Liver (tissue), 9 donors: ENCODE results near the gene ARID5B. TPM values are rescaled to one million over a fixed set of nuclear protein-coding genes. Genes with fewer than 3 reads are reported as not detected.

Source experiments
- DNase-seq: peaks from one replicate; pipeline ENCODE4 v3.0.0-alpha.2; 2017; ENCODE audit warnings: low spot score
- H3K27ac ChIP-seq, 2 donors: one replicate each; pipeline ENCODE4 v1.7.0; 2013; ENCODE audit warnings: inconsistent platforms in 2 of 2, low read length in 2 of 2, control low read depth in 1 of 2, low read depth in 1 of 2, mild to moderate bottlenecking in 1 of 2
- H3K27me3 ChIP-seq, 4 donors: one replicate each; pipeline versions ENCODE4 v1.6.1 to v1.7.0; 2013; ENCODE audit warnings: low read length in 3 of 4, inconsistent platforms in 1 of 4, mild to moderate bottlenecking in 1 of 4, moderate library complexity in 1 of 4; ENCODE audit not compliant: control insufficient read depth in 4 of 4, insufficient read depth in 4 of 4
- H3K36me3 ChIP-seq, 4 donors: one replicate each; pipeline versions ENCODE4 v1.6.1 to v1.7.0; 2013; ENCODE audit warnings: low read length in 3 of 4, mild to moderate bottlenecking in 3 of 4, low read depth in 1 of 4, moderate library complexity in 1 of 4; ENCODE audit not compliant: control insufficient read depth in 4 of 4, insufficient read depth in 3 of 4
- H3K4me1 ChIP-seq, 4 donors: one replicate each; pipeline versions ENCODE4 v1.6.1 to v1.7.0; 2013; ENCODE audit warnings: low read length in 3 of 4, mild to moderate bottlenecking in 3 of 4, moderate library complexity in 1 of 4; ENCODE audit not compliant: control insufficient read depth in 4 of 4, insufficient read depth in 4 of 4
- H3K4me3 ChIP-seq, 3 donors: one replicate each; pipeline versions ENCODE4 v1.6.1 to v1.7.0; 2013; ENCODE audit warnings: low read length in 3 of 3, control low read depth in 1 of 3, low read depth in 1 of 3, mild to moderate bottlenecking in 1 of 3
- H3K9ac ChIP-seq, 2 donors: one replicate each; pipeline ENCODE4 v1.7.0; 2013; ENCODE audit warnings: low read length in 2 of 2, mild to moderate bottlenecking in 2 of 2, moderate library complexity in 2 of 2, control low read depth in 1 of 2, low read depth in 1 of 2
- H3K9me3 ChIP-seq, 4 donors: one replicate each; pipeline versions ENCODE4 v1.6.1 to v1.7.0; 2013; ENCODE audit warnings: low read length in 3 of 4; ENCODE audit not compliant: control insufficient read depth in 4 of 4
- FOXA1 ChIP-seq: IDR thresholded peaks from 2 replicates; pipeline ENCODE4 v1.6.1; 2016; ENCODE audit warnings: antibody characterized with exemption
- FOXA2 ChIP-seq: IDR thresholded peaks from 2 replicates; pipeline ENCODE4 v1.6.1; 2016; ENCODE audit warnings: antibody characterized with exemption
- GABPA ChIP-seq, 2 donors: IDR thresholded peaks in 1 of 2; conservative IDR thresholded peaks in 1 of 2; 2 replicates each; pipeline ENCODE4 v1.6.1; 2016; ENCODE audit warnings: antibody characterized with exemption in 2 of 2, mild to moderate bottlenecking in 1 of 2, moderate library complexity in 1 of 2
- HNF4A ChIP-seq, 2 donors: conservative IDR thresholded peaks; 2 replicates each; pipeline ENCODE4 v1.6.1; 2016; ENCODE audit warnings: antibody characterized with exemption in 2 of 2, mild to moderate bottlenecking in 2 of 2
- HNF4G ChIP-seq: IDR thresholded peaks from 2 replicates; pipeline ENCODE4 v1.6.1; 2016; ENCODE audit warnings: antibody characterized with exemption
- JUND ChIP-seq, 2 donors: IDR thresholded peaks; 2 replicates each; pipeline ENCODE4 v1.6.1; 2016; ENCODE audit warnings: antibody characterized with exemption in 2 of 2
- NR2F2 ChIP-seq: IDR thresholded peaks from 2 replicates; pipeline ENCODE4 v1.6.1; 2016; ENCODE audit warnings: antibody characterized with exemption
- RAD21 ChIP-seq, 2 donors: IDR thresholded peaks; 2 replicates each; pipeline ENCODE4 v1.6.1; 2016; ENCODE audit warnings: antibody characterized with exemption in 2 of 2, mild to moderate bottlenecking in 2 of 2
- RXRA ChIP-seq, 2 donors: IDR thresholded peaks; 2 replicates each; pipeline ENCODE4 v1.6.1; 2017 to 2018; ENCODE audit warnings: antibody characterized with exemption in 2 of 2, mild to moderate bottlenecking in 1 of 2
- SP1 ChIP-seq: IDR thresholded peaks from 2 replicates; pipeline ENCODE4 v1.6.1; 2018; ENCODE audit warnings: antibody characterized with exemption, mild to moderate bottlenecking
- TAF1 ChIP-seq: conservative IDR thresholded peaks from 2 replicates; pipeline ENCODE4 v1.6.1; 2016; ENCODE audit warnings: antibody characterized with exemption, mild to moderate bottlenecking
- YY1 ChIP-seq: IDR thresholded peaks from 2 replicates; pipeline ENCODE4 v1.6.1; 2016; ENCODE audit warnings: antibody characterized with exemption, mild to moderate bottlenecking
- WGBS: extraction: QIAGEN DNeasy Blood & Tissue Kit; methylation state at CpG from one replicate; pipeline ENCODE4 v1.1.7; 2013; 5-methylcytosine and 5-hydroxymethylcytosine counted together
- polyA plus RNA-seq, 2 donors: library from polyadenylated mRNA; stranded (reverse) in 1 of 2; unstranded in 1 of 2; fragments of 200-250 nt in 1 of 2; fragments of >200 nt in 1 of 2; fragmentation: Nextera tagmentation in 1 of 2; extraction: Ambion mirVana in 1 of 2; gene quantifications; one replicate each; pipeline versions ENCODE4 v1.2.1 to v1.2.3, GENCODE V29; 2013 to 2015
- total RNA-seq, 2 donors: library from RNA; depleted of rRNA; stranded (reverse); fragments of >200 nt; gene quantifications; one replicate each; pipeline ENCODE4 v1.2.3, GENCODE V29; 2014
- TF ChIP-seq, protein P1 (sequence below): IDR thresholded peaks from 2 replicates; pipeline ENCODE4 v1.6.1; 2016; ENCODE audit warnings: antibody characterized with exemption
- TF ChIP-seq, protein P2 (sequence below): IDR thresholded peaks from 2 replicates; pipeline ENCODE4 v1.6.1; 2016; ENCODE audit warnings: antibody characterized with exemption
- TF ChIP-seq, protein P3 (sequence below): IDR thresholded peaks from 2 replicates; pipeline ENCODE4 v1.6.1; 2016; ENCODE audit warnings: antibody characterized with exemption
- TF ChIP-seq, protein P4 (sequence below): IDR thresholded peaks from 2 replicates; pipeline ENCODE4 v1.6.1; 2016; ENCODE audit warnings: antibody characterized with exemption, mild to moderate bottlenecking
- TF ChIP-seq, protein P5 (sequence below): fragments of 150-350 bp; IDR thresholded peaks from 2 replicates; pipeline ENCODE4 v1.5.1; 2017; ENCODE audit warnings: improper control_type of control experiment, low read depth, low read length; ENCODE audit not compliant: missing input control
- donor health status: healthy.
- donor health status: healthy.
- donor health status: healthy.
- donor health status: healthy.
- donor health status: healthy.

The ARID5B gene
- total and polyA plus RNA-seq, 4 donors, result 1.3 to 6.4 (median 5.2) TPM

DNA sequence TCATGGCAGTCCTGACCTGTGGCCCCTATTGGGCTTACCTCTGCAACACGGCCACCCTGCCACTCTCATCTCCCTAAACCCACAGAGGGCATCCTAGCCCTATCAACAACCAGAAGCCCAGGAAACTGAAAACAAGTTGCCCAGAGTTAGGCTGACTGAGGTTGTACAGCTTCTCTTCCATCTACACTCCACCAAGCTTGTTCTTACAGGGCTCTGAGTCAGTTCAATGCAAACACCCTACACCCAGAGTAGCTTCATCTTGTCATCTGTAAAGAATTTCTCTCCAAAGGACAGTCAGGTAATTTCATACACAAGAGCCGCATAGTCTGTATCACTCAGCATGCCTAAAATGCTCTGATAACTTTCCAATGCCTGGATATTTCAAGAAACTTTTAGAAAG is 175.4 kb downstream of the ARID5B start (continued):
- TF ChIP-seq, protein P1, sequence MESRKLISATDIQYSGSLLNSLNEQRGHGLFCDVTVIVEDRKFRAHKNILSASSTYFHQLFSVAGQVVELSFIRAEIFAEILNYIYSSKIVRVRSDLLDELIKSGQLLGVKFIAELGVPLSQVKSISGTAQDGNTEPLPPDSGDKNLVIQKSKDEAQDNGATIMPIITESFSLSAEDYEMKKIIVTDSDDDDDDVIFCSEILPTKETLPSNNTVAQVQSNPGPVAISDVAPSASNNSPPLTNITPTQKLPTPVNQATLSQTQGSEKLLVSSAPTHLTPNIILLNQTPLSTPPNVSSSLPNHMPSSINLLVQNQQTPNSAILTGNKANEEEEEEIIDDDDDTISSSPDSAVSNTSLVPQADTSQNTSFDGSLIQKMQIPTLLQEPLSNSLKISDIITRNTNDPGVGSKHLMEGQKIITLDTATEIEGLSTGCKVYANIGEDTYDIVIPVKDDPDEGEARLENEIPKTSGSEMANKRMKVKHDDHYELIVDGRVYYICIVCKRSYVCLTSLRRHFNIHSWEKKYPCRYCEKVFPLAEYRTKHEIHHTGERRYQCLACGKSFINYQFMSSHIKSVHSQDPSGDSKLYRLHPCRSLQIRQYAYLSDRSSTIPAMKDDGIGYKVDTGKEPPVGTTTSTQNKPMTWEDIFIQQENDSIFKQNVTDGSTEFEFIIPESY, result no peak
- TF ChIP-seq HNF4A (conservative IDR thresholded peaks at IDR 0.05) (no peak), RAD21 (IDR thresholded peaks at IDR 0.05) (no peak), GABPA (IDR thresholded peaks at IDR 0.05 in 1 of 2, conservative IDR thresholded peaks at IDR 0.05 in 1 of 2) (no peak)
- TF ChIP-seq, protein P2, sequence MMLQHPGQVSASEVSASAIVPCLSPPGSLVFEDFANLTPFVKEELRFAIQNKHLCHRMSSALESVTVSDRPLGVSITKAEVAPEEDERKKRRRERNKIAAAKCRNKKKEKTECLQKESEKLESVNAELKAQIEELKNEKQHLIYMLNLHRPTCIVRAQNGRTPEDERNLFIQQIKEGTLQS, result no peak

DNA sequence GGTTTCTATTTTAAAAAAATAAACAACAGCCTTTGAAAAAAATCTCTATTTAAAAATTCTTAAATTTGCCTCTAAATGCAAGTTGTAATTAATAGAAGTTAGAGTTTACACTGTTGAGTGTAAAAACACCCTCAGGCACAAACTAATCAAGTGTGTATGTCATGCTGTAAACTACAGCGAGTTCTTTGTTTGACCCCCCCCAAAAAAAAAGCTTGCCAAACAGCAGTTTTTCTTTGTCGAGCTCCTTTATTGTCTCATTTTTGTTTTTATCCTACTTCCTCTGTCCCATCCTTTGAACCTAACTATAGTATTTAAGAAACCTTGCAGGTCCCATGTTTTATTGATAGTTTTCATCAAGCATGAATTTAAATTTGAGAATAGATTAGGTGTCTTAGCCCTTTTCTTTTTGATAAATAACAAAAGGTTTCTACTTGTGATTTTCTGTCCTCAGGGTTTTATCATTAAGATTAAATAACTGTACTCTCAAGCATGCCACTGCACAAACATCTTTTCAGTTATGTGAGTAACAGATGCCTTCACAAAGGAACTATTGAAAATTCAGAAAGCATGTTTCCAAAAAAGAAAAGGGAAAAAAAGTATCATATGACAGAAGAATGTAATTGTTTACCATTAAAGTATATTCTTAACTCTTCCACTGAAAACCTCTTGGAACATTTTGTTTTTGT is 176.0 kb downstream of the ARID5B start:
- Histone ChIP-seq H3K27me3 (no peaks in the 10 kb centered on the region), H3K27ac (no peak overlapping the region), H3K36me3 (peaks cover 0 to 8% (median 2%) of the 10 kb centered on the region in 4 donors), H3K4me1 (peaks cover 0 to 6% (median 0%) of the 10 kb centered on the region in 4 donors), H3K4me3 (no peak overlapping the region), H3K9me3 (no peaks in the 10 kb centered on the region), H3K9ac (no peak overlapping the region)
- DNase-seq, result no peak
- TF ChIP-seq, protein P2, result no peak
- TF ChIP-seq FOXA2 (no peak), HNF4A (conservative IDR thresholded peaks at IDR 0.05) (no peak), GABPA (IDR thresholded peaks at IDR 0.05 in 1 of 2, conservative IDR thresholded peaks at IDR 0.05 in 1 of 2) (no peak), RXRA (IDR thresholded peaks at IDR 0.05) (no peak), JUND (IDR thresholded peaks at IDR 0.05) (no peak), HNF4G (no peak), NR2F2 (no peak), RAD21 (IDR thresholded peaks at IDR 0.05) (no peak), YY1 (no peak), FOXA1 (no peak), TAF1 (no peak), SP1 (no peak)
- TF ChIP-seq, protein P3, sequence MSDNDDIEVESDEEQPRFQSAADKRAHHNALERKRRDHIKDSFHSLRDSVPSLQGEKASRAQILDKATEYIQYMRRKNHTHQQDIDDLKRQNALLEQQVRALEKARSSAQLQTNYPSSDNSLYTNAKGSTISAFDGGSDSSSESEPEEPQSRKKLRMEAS, result no peak
- TF ChIP-seq, protein P4, sequence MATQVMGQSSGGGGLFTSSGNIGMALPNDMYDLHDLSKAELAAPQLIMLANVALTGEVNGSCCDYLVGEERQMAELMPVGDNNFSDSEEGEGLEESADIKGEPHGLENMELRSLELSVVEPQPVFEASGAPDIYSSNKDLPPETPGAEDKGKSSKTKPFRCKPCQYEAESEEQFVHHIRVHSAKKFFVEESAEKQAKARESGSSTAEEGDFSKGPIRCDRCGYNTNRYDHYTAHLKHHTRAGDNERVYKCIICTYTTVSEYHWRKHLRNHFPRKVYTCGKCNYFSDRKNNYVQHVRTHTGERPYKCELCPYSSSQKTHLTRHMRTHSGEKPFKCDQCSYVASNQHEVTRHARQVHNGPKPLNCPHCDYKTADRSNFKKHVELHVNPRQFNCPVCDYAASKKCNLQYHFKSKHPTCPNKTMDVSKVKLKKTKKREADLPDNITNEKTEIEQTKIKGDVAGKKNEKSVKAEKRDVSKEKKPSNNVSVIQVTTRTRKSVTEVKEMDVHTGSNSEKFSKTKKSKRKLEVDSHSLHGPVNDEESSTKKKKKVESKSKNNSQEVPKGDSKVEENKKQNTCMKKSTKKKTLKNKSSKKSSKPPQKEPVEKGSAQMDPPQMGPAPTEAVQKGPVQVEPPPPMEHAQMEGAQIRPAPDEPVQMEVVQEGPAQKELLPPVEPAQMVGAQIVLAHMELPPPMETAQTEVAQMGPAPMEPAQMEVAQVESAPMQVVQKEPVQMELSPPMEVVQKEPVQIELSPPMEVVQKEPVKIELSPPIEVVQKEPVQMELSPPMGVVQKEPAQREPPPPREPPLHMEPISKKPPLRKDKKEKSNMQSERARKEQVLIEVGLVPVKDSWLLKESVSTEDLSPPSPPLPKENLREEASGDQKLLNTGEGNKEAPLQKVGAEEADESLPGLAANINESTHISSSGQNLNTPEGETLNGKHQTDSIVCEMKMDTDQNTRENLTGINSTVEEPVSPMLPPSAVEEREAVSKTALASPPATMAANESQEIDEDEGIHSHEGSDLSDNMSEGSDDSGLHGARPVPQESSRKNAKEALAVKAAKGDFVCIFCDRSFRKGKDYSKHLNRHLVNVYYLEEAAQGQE, result no peak
- TF ChIP-seq, protein P5, sequence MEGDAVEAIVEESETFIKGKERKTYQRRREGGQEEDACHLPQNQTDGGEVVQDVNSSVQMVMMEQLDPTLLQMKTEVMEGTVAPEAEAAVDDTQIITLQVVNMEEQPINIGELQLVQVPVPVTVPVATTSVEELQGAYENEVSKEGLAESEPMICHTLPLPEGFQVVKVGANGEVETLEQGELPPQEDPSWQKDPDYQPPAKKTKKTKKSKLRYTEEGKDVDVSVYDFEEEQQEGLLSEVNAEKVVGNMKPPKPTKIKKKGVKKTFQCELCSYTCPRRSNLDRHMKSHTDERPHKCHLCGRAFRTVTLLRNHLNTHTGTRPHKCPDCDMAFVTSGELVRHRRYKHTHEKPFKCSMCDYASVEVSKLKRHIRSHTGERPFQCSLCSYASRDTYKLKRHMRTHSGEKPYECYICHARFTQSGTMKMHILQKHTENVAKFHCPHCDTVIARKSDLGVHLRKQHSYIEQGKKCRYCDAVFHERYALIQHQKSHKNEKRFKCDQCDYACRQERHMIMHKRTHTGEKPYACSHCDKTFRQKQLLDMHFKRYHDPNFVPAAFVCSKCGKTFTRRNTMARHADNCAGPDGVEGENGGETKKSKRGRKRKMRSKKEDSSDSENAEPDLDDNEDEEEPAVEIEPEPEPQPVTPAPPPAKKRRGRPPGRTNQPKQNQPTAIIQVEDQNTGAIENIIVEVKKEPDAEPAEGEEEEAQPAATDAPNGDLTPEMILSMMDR, result no peak
- WGBS, result 83% methylated on average over 2 of the region's 2 CpGs
